Superior temporal gyrus (tissue), 1 donor: ENCODE measurements around the gene C1RL.

Experiments used
- DNase-seq: peaks from one replicate; pipeline ENCODE4 v3.0.0-alpha.2; 2016; ENCODE audit errors: extremely low spot score

Gene C1RL, protein sequence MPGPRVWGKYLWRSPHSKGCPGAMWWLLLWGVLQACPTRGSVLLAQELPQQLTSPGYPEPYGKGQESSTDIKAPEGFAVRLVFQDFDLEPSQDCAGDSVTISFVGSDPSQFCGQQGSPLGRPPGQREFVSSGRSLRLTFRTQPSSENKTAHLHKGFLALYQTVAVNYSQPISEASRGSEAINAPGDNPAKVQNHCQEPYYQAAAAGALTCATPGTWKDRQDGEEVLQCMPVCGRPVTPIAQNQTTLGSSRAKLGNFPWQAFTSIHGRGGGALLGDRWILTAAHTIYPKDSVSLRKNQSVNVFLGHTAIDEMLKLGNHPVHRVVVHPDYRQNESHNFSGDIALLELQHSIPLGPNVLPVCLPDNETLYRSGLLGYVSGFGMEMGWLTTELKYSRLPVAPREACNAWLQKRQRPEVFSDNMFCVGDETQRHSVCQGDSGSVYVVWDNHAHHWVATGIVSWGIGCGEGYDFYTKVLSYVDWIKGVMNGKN

DNA sequence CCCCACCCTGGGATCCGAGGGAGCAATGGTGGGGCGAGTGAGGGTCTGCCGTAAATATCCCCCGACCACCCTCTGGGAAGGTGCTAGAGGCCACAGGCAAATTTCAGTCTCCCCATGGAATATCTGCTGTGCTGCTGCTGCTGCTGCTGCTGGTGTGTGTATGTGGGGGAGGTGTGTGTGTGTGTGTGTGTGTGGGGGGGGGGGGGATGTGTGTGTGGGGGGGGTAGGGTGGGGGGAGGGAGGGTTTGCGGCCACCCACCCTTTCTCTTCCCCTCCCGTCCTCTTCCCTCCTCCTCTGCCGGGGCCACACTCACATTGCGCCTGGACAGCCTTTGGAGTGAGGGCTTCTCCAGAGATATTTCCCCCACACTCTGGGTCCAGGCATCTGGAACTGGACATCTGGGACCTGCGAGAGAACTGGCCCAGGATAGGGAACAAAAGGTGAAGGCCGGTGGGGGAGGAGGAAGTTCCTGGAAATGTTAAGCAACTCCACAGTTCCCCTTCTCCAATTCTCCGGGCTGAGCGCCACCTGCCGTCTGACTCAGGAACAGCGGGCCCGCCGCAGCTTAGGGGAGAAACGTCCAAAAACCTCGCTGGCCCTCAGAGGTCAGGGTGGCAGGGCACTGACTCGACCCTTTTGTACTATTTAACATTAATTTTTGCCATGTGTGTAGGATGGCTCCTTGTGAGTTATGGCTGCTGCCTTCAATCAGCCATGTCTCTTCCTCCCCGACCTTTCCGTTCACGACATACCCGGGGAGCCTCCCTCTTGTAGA, at the start of gene C1RL:
Gene C1RL, minus strand, starts transcription at position 419 of the 776 bp plus-strand sequence. Its CDS starts 34 bp downstream, at position 385.
- peak; percentile 79 for DNase-seq

DNA sequence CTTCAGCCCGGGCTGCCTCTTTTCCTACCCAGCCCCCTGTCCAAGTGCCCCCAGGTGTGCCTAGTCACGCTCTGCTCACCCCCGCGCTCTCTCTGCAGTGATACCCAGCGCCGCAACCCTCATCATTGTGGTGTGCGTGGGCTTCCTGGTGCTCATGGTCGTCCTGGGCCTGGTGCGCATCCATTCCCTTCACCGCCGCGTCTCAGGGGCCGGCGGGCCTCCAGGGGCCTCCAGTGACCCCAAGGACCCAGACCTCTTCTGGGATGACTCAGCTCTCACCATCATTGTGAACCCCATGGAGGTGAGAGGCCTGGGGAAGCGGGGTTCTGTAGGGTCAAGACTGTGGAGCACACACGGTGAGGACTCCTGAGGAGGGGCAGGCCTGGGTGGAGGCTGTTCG, 48.4 kb upstream of the C1RL start:
- no peak for DNase-seq

DNA sequence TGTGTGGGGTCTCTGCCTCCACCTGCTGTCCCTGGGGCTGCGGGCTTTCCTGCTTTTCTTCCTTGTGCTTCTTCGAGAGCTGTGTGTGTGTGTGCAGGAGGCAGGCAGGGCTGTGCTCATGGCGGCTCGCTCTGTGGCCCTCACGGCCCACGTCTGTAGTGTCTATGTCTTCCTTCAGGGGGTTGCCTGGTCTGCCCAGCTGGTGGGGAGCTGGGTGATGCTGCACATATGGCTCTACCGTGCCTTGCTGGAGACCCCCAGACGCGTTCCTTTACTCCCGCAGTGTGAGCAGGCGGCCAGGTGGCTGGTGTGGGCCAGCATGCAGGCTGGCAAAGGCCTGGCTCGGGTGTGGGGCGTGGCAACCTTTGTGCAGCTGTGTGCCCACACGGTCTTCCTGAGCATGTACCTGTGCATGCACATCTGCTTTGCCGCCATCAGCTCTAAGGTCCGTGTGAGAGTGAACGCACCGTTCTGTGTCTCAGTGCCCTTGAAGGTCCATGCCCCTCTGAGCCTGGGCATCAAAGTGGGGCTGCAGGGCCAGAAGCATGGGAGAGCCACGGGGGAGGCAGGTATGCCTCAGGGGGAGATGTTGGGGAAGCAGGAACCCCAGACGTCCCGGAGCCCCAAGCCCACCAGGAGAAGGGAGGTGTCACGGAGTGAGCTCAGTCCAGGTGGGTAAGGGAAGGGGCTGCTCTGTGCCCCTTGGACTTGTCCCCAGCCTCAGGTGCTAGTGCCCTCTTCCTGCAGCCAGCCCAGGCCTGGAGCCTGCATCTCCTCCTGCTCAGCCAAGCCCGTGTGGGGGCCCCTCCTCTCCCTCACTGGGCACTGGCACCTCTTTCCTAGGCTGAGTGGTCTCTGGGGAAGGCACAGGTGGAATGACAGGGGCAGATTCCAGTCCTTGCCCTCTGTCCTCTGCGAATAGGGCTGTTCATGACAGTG, 47.5 kb upstream of the C1RL start:
- DNase-seq: no peak

DNA sequence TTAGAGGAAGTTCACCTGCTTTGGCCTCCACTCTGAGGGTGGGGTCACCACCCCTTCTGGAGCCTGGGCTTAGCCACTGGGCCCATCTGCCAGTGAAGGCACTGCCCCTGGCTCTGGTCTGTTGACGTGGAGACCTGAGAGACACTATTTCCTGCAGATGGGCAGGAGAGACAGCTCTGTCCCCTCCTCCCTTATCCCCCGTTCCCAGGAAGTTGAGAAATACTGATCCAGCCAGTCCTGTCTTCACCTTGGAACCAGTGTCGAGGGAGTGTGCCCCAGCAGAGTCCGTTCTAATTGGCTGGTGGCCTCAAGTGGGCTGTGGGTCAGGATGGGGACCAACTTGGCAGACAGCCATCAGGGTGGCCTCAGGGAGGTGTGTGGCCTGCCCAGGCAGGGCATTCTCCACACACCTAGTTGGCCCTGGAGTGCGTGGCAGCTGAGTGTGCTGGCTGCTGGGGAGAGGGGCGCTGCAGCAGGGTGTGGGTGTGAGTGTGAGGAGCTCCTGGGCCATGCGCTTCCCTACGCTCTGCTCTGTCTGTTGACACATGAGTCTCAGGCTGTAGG, 46.5 kb upstream of the C1RL start:
- no peak for DNase-seq

DNA sequence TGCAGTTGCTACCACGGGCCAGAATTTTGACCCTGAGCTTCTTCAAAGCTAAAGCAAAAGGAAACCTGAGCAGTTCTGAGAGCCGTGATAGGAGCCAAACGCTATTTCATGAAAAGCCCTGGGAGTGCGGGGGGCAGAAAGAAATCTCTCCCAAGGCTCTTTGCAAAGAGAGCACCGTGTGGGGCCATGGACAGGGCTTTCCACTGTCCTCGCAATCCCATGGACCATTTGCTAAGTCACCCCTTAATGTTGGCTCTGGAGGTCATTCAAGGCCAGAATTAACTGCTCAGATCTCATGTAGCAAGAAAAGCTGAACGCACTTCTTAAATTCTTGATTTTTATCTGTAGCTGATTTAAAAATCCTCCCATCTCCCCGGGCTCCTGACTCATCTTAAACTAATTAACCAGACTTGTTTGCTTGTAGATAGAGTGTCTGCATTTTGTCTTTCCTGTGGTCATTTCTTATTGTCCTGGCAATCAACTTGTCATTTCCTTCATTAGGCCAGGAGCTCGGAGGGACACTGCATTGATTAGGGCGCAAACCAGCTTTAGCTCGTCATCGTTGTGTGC, 46.0 kb upstream of the C1RL start:
- no peak for DNase-seq

DNA sequence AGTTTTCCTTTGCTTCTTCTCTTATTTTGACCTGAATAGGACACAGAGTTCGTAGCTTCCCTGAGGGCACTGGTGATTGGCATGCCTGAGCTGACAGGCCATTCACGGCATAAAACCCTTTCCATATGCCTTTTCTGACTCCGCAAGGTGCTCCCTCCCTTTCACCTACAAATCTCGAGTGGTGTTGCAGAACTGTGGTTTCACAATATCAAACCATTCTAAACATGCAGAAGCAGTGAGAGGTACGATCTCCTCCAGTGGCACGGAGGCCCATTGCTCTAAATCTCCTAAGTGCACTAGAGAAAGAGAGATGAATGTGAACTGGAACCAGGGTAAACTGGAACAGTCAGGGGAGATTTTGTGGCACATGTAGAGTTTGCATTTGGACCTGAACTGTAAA, 45.0 kb upstream of the C1RL start:
- DNase-seq: no peak

DNA sequence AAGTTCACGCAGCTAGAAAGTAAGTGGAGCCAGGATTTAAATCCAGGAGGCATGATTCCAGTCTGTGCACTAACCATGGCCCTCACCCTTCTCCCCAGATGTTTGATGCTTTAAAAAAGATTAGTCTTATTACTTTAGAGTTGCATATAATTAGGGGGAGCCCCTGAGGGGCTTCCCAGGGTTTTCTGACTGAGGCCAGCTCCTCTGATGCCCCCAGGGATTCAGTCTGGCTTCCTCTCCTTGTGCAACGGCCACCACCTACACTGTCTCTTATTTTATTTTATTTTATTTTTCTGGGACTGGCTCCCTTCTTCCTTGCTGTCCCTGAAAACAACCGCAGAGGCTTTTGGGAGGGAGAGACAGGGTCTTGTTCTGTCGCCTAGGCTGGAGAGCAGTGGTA, 43.8 kb upstream of the C1RL start:
- DNase-seq: no peak

DNA sequence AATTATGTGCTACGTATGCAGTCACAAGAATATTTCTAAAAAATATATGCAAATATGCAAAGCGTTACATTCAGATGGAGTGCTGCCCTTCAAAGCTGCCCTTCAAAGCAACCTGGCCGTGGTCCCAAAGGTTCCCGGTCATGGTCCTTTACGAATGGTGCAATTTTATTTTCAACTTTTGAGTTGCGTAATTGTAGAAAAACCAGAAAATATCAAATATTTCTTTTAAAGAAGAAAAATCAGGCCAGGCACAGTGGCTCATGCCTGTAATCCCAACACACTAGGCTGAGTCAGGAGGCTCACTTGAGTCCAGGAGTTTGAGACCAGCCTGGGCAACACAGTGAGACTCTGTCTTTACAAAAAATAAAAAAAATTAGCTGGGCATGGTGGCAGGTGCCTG, 42.5 kb upstream of the C1RL start:
- DNase-seq: no peak

DNA sequence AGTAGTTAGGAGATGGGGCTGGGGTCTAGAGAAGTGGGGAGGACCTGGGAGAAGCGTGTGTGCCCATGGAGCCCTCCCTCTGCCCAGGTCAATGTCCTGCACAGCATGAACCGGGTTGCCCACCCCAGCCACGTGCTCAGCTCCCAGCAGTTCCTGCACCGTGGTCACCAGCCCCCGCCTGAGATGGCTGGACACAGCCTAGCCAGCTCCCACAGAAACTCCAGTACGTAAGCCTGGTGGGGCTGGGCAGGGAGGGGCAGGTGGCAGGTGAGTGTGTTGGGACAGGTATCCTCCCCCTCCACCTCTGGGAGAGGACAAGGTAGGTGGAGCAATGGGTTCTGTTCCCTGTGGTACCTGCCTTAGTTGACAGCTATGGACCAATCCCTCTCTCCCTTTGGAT, 41.8 kb upstream of the C1RL start:
- DNase-seq: no peak

DNA sequence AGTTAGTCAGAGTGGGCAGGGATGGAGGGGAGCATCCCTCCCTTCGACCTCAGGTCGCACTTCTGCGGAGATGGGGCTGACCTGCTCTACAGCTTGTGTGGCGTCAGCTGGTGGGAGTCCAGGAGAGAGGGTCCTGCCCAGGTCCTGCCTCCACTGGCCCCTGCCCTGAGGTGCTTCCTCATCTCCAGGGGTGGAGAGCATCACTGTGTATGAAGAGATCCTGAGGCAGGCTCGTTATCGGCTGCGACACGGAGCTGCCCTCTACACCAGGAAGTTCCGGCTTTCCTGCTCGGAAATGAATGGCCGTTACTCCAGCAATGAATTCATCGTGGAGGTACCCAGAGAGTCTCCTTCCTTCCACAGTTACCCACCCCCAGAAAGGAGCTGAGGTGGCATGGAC, 41.3 kb upstream of the C1RL start:
- DNase-seq: no peak

DNA sequence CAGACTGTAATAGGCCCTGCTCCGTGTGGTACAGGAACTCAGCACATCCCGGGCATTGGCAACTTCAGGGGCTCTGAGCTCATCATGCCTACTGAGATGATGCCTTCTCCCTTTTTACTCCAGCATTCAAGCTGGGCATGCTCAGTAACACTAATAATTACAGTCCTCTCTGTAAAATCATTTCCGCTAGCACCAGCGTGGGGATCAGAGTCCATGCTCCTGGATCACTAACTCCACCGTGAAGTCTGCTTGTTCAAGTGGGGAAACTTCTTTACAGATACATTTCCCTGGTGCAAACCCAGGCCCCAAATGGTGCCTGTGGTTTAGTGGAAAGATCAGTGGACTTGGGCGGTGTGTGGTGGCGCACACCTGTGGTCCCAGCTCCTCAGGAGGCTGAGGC, 37.9 kb upstream of the C1RL start:
- DNase-seq: no peak

DNA sequence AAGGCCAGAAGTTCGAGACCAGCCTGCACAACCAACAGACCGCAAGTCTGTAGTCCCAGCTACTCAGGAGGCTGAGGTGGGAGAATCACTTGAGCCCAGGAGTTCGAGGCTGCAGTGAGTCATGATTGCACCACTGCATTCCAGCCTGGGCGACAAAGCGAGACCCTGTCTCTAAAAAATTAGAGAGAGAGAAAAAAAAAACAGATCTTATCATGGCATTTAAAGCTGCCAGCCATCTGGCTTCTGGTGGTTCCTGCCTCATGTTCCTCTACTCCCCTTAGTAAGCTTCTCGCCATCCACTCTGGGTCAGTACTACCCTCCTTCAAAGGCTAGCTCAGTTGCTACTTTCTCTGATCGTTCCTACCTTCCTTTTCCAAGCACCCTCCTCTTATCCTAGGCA, 37.2 kb upstream of the C1RL start:
- no peak for DNase-seq

DNA sequence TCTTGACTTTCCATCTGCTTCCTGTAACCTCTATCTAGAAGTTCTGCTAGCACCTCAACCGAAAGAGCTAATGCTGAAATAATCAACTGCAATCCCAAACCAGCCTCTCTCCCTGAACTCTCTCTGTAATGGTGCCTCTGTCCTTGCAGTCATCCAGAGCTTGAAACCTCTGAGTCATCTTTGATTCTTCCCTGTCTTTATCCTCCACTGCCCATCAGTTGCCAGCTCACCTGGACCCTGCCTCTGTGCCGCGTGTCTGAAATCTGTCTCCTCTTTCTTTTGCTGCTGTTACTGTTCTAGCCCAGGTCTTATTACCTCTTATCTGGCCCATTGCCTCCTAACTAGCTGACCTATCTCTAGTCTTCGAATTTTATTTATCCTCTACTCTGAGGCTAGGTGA, 36.7 kb upstream of the C1RL start:
- DNase-seq: no peak

DNA sequence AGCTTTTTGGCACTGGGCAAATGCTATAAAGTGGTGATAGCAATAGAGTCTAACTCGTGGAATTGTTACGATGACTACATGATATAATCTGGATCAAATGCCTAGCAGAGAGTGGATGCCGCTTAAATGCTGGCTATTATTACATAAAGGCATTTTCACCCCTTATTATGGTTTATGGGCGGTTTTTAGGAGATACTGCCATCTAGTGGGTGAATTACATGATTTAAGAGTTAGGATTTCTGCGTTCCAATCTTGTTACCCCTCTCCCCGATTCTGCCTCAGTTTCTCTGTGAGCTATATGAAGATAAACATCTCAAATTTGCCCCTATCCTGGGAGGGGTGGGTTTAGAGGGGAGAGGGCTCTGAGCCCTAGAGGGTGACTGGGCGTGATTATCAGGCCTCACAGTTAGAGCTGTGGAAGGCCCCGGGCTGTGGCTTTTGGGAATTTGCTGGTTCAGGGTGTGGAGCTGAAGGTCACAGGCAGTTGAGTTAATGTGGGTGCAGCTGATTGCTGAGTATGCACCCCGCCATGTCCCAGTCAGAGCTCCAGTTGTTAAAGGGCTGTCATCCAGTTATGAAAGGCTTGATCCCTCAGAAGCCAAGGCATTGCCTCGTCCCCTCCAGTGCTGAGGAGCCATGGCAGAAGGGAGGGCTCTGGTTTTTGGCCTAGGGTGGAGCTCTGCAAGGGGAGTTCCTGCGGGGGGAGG, 35.6 kb upstream of the C1RL start:
- peak; percentile 82 for DNase-seq

DNA sequence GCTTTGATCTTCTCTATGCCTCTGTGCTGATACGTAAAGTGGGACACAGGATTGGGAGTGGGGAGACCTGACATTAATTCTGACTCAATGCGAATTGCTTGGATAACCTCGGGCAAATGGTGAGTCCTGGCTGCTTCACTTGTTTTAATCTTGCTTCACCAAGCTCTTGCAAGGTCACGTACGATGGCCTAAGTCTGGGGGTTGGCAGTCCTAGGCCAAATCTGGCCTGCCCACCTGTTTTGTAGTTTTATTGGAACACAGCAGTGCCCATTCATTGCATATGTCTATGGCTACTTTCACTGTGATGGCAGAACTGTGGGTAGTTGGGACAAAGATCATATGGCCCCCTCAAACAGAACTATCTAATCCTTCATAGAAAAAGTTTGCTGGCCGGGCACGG, 34.5 kb upstream of the C1RL start:
- no peak for DNase-seq

DNA sequence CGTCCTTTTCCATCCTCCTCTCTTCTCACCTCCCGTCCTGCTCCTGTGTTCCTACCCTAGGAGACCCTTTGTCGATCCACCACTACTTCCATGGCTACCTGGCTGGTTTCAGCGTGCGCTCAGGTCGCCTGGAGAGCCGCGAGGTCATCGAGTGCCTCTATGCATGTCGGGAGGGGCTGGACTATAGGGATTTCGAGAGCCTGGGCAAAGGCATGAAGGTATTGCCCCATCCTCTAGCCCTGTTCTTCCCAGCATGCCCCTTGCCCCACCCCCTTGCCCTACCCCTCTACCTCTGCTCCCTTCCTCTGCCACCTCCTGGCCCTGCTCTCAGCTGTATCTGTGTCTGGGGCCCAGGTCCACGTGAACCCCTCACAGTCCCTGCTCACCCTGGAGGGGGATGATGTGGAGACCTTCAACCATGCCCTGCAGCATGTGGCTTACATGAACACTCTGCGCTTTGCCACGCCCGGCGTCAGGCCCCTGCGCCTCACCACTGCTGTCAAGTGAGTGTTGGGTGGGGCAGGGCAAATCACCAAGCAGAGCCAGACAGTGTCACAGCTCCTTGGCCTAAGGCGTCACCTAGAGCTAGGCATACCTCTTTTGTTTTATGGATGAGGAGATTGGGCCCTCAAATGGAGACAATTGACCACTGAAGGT, 33.9 kb upstream of the C1RL start:
- DNase-seq: no peak

DNA sequence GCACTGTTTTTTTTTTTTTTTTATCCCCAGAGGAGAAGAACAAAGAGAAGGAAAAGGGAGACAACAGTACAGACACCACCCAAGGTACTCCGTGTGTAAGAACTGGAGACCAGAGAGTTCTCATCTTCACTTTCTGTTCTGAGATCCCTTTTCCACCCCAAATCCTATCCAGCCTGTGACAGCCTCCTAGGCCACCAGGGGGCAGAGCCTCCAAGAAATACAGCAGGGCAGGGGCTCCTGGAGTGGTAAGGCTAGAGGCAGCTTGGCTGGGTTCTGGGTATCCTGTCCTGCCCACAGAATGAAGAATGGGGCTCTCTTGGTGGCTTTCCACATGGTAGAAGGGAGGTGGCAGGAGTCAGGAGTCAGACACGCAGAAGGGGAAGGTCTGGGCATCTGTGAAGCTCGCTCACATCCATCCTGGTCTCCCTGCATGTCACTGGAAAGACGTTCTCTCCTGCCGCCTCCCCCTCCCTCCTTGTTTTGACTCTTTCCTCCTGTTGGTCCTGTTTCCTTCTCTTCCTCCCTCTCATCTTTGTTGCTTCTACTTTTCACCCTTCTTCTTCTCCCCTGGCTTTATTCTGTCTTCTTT, 33.1 kb upstream of the C1RL start:
- DNase-seq: no peak

DNA sequence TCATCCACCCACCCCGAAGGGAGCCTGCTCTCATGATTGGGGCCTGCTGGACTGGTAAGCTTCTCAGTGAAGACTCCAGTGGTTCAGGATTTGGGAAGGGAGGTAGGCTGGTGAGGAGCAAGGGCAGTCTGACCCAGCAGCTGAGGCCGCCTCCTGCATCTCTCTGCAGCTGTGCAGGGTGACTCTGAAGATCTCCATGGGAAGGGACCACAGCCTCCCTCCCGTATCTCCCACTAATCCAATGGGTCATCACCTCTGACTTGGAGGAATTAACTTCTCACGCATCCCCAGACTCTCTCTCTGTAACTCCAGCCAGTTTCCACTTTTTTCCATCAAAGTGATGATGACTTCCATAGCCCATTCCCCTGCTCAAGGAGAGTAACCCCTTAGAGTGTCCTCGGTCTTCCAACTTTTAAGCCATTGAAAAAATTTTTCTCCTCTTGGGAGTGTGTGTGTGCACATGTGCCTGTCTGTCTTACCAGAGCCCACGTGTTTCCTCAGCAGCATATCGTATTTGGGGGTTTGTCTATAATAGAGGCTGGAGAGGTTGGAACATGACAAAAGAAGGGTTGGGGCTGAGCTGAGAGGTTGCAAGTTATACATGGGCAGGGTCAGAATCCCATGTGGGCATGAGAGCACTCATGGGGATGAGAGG, 32.5 kb upstream of the C1RL start:
- DNase-seq: no peak

DNA sequence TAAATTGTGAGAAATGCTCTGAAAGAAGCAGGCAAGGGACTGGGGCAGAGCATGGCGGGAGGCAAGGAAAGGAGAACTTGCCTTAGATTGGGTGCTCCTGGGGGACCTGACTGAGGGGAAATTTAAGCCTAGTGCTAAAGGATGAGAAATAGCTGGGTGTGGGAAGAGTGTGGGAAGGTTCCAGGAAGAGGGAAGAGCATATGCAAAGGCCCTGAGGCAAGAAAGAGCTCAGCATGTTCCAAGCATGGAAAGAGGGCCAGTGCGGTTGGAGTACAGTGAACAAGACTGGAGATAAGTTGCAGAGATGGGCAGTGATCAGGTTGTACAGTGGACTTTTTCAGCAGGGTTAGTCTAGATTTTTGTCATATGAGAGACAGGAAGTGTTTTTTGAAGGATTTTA, 30.2 kb upstream of the C1RL start:
- no peak for DNase-seq
